HUES64 (cell line): Measurements from ENCODE around the gene ENDOU.

Experiments
- H3K27ac ChIP-seq: 2 replicates; pipeline ENCODE4 v1.7.0; 2013; ENCODE audit warnings: low read depth, low read length, inconsistent platforms
- H3K27me3 ChIP-seq: 2 replicates; pipeline ENCODE4 v1.6.1; 2013; ENCODE audit warnings: mild to moderate bottlenecking, low read length; ENCODE audit not compliant: insufficient read depth
- H3K36me3 ChIP-seq: 2 replicates; pipeline ENCODE4 v1.6.1; 2013; ENCODE audit warnings: mild to moderate bottlenecking, low read length; ENCODE audit not compliant: insufficient read depth
- H3K4me1 ChIP-seq: 2 replicates; pipeline ENCODE4 v1.6.1; 2013; ENCODE audit warnings: mild to moderate bottlenecking, low read length, moderate library complexity; ENCODE audit not compliant: insufficient read depth
- H3K4me3 ChIP-seq: 2 replicates; pipeline ENCODE4 v1.5.1; 2013; ENCODE audit warnings: mild to moderate bottlenecking, low read length, moderate library complexity
- H3K9ac ChIP-seq: 2 replicates; pipeline ENCODE4 v1.6.1; 2013; ENCODE audit warnings: mild to moderate bottlenecking, low read depth, low read length
- H3K9me3 ChIP-seq: 2 replicates; pipeline ENCODE4 v1.6.1; 2013; ENCODE audit warnings: low read depth, low read length; ENCODE audit not compliant: insufficient read depth
- WGBS: fragments of 150-250, 120-280 bp; methylation state at CpG from one replicate; pipeline ENCODE4 v1.1.7; 2013; ENCODE audit warnings: missing lambda C conversion rate; 5-methylcytosine and 5-hydroxymethylcytosine counted together

Gene ENDOU

DNA sequence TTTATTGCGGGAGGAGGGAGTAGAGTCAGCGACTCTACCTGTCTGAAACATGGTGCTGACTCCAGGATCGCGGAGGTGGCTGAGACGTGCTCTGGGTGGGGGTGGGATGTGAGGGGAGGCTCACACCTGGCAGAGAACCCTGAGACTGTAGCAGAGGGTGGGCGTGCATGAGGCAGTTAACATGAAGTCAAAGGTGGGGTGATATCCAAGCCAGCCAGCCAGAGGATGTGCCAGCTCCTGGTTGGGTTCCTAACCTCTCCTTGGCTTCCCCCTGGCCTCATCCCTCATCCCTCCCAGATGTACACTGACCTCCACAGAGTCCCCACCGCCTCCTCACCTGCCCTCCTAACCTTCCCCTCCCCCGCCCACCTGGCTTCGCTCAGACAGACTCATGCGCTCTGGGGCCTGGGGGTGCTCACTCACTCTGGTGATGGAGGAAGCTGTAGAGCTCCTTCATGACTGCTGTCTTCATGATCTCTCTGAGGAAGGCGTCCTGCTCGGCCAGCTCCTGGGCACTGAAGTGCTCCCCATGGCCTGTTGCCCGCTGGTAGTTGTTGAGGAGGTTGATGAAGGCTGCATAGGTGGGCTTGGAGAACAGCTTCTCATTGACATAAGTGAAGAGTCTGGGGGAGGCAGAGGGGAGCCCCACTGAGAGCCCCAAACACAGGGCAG, 9.3 kb downstream of the ENDOU start:
- 92% methylated on average over 13 of the region's 13 CpGs for WGBS
- no peak overlapping the region for H3K27ac ChIP-seq

DNA sequence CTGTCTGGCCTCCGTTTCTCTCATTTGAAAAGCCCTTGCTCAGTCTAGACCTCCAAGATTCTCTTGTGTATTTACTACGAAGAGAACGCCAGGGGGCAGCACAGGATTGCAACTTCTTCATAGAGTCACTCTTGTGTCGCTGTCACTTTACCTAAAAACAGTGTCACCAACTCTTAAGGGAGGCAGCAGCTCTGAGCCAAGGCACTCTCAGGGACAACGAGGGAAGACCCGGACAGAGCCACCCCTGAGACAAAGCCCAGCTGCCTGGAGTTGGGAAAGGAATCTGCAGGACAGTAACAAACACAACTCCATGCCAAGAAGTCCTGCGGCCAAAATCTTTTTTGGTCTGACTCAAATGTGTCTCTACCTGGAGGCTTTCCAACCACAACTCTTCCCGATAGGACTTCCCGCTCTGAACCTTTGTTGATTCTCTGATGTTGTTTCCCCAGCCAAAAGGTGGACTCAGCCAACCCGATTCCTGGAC, 9.9 kb downstream of the ENDOU start:
- no peaks in the 10 kb centered on the region for H3K9me3 ChIP-seq
- H3K4me1 ChIP-seq: no peaks in the 10 kb centered on the region
- no peak overlapping the region for H3K27ac ChIP-seq
- peaks cover 11% of the 10 kb centered on the region; the same call in 1 of the 2 replicates for H3K27me3 ChIP-seq
- WGBS: 38% methylated on average over 10 of the region's 10 CpGs
- no peaks in the 10 kb centered on the region for H3K36me3 ChIP-seq
- H3K4me3 ChIP-seq: no peak overlapping the region
- no peak overlapping the region for H3K9ac ChIP-seq

More for the DNA sequence above, 9.3 kb downstream of the ENDOU start:
- no peaks in the 10 kb centered on the region for H3K36me3 ChIP-seq
- peaks cover 11% of the 10 kb centered on the region; the same call in 1 of the 2 replicates for H3K27me3 ChIP-seq
- no peaks in the 10 kb centered on the region for H3K4me1 ChIP-seq
- H3K9me3 ChIP-seq: no peaks in the 10 kb centered on the region
- H3K9ac ChIP-seq: no peak overlapping the region
- no peak overlapping the region for H3K4me3 ChIP-seq

DNA sequence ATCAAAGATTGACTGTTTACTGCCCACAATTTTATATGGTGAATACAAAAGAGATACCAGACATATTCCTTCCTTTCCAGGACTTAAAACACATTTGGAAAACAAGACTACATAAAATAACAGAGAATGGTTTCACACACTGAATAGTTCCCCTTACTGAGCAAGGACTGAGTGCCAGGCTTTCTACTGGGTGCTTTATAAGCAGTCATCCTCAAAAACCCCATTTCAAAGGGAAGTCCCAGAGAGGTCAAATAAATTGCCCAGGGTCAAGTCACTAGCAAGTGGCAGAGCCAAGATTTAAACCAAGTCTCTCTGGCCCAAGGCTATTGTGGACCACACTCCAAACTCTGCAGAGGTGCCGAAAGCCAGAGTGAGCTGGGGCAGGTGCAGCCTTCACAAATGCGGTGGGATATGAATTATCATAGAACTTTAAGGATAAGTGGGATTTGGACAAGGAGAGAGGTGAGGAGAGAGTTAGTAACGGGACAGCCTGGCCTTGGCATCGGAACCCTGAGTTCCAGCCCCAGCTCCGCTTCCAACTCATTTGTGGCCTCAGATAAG, 10.4 kb downstream of the ENDOU start:
- no peaks in the 10 kb centered on the region for H3K36me3 ChIP-seq
- H3K27ac ChIP-seq: no peak overlapping the region
- peaks cover 11% of the 10 kb centered on the region; the same call in 1 of the 2 replicates for H3K27me3 ChIP-seq
- H3K9me3 ChIP-seq: no peaks in the 10 kb centered on the region
- H3K9ac ChIP-seq: no peak overlapping the region
- WGBS: 50% methylated on average over 5 of the region's 5 CpGs
- H3K4me3 ChIP-seq: no peak overlapping the region
- H3K4me1 ChIP-seq: no peaks in the 10 kb centered on the region

DNA sequence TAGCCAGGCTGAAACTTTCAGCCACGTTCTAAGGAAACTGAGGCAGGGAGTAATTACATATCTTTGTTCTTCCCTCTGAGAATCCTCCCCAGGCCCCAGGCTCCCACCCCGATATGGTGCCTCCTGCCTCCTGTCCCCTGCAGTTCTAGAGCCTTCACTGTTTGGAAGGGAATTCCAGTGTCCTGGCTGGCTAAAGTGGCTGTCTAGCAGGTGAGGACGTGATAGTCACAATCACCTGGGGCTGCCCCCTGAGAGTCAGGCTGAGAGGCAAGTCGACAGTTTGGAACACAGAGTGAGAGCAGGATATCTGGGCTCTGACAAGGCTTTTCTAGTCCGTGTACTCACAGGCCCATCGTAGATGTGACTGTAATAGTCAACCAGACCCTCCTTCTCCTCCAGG, 13.1 kb downstream of the ENDOU start:
- WGBS: 88% methylated on average over 6 of the region's 6 CpGs
- Histone ChIP-seq H3K4me1 (no peaks in the 10 kb centered on the region), H3K36me3 (no peaks in the 10 kb centered on the region), H3K9me3 (no peaks in the 10 kb centered on the region), H3K27me3 (peaks cover 11% of the 10 kb centered on the region; the same call in 1 of the 2 replicates), H3K27ac (no peak overlapping the region), H3K4me3 (no peak overlapping the region), H3K9ac (no peak overlapping the region)

GRCh38 chr12:47711448-47711847, 13.8 kb downstream of the ENDOU start:
- 91% methylated on average over 5 of the region's 5 CpGs for WGBS
- Histone ChIP-seq H3K4me1 (0 out of 2 replicates have a peak, but pooled peaks cover 3% of the 10 kb centered on the region), H3K27me3 (0 out of 2 replicates have a peak, but pooled peaks cover 6% of the 10 kb centered on the region), H3K4me3 (no peak overlapping the region), H3K36me3 (no peaks in the 10 kb centered on the region), H3K9ac (peak overlapping the region; percentile 8; the same call in 1 of the 2 replicates), H3K9me3 (no peaks in the 10 kb centered on the region), H3K27ac (no peak overlapping the region)

GRCh38 chr12:47710278-47710677, 15.0 kb downstream of the ENDOU start:
- Histone ChIP-seq H3K36me3 (no peaks in the 10 kb centered on the region), H3K9ac (no peak overlapping the region), H3K4me3 (no peak overlapping the region), H3K27ac (no peak overlapping the region), H3K27me3 (no peaks in the 10 kb centered on the region), H3K9me3 (no peaks in the 10 kb centered on the region), H3K4me1 (peaks cover 6% of the 10 kb centered on the region; the same call in 1 of the 2 replicates)

- Histone ChIP-seq H3K27me3 (no peaks in the 10 kb centered on the region), H3K27ac (no peak overlapping the region), H3K9me3 (no peaks in the 10 kb centered on the region), H3K9ac (no peak overlapping the region), H3K4me3 (no peak overlapping the region), H3K36me3 (no peaks in the 10 kb centered on the region), H3K4me1 (peaks cover 6% of the 10 kb centered on the region; the same call in 1 of the 2 replicates)
- 93% methylated on average over 2 of the region's 2 CpGs for WGBS
These were observed 15.6 kb downstream of the ENDOU start for GRCh38 chr12:47709671-47710070.

GRCh38 chr12:47709237-47709636, 16.1 kb downstream of the ENDOU start:
- Histone ChIP-seq H3K27me3 (no peaks in the 10 kb centered on the region), H3K9ac (no peak overlapping the region), H3K9me3 (no peaks in the 10 kb centered on the region), H3K27ac (no peak overlapping the region), H3K4me1 (peaks cover 6% of the 10 kb centered on the region; the same call in 1 of the 2 replicates), H3K36me3 (no peaks in the 10 kb centered on the region), H3K4me3 (no peak overlapping the region)
- WGBS: 91% methylated on average over 4 of the region's 4 CpGs

DNA sequence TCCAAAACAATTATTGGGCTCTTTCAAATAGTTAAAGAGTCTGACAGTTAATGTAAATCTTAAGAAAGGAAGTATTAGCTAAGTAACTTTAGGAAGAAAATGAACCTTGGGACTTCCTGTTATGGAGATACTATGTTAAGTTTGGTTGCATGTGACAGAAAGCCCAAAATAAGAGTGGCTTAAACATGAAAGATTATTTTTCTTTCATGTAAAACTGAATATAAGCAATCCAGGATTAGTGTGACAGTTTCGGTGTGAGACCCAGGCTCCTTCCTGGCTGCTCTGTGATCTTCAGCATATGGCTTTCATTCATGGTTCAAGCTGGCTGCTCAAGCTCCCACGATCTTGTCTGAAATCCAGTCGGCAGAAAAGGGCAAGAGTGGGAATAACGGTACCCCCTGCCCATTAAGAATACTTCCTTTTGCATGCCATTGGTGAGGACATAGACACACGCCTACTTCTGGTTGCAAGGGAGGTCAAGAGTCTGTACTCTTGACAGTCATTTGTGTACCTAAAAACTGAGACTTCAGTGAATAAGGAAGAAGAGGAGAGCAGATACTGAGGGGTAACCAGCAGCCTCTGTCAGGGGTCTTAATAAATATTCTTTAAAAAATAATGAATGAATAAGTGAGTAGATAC, 17.3 kb downstream of the ENDOU start:
- no peak overlapping the region for H3K9ac ChIP-seq
- H3K4me1 ChIP-seq: peaks cover 6% of the 10 kb centered on the region; the same call in 1 of the 2 replicates
- 87% methylated on average over 5 of the region's 5 CpGs for WGBS

GRCh38 chr12:47707355-47707754, 17.9 kb downstream of the ENDOU start:
- Histone ChIP-seq H3K4me3 (no peak overlapping the region), H3K27ac (no peak overlapping the region), H3K36me3 (peaks cover 4% of the 10 kb centered on the region; the same call in 1 of the 2 replicates), H3K9me3 (no peaks in the 10 kb centered on the region), H3K27me3 (no peaks in the 10 kb centered on the region), H3K9ac (no peak overlapping the region), H3K4me1 (peaks cover 6% of the 10 kb centered on the region; the same call in 1 of the 2 replicates)

More for the DNA sequence above, 17.3 kb downstream of the ENDOU start:
- no peak overlapping the region for H3K27ac ChIP-seq
- no peaks in the 10 kb centered on the region for H3K36me3 ChIP-seq
- H3K4me3 ChIP-seq: no peak overlapping the region
- no peaks in the 10 kb centered on the region for H3K9me3 ChIP-seq
- no peaks in the 10 kb centered on the region for H3K27me3 ChIP-seq
